Brain microvascular endothelial cell (primary cell): ENCODE measurements around the gene MMRN1.

Experiments
- DNase-seq: peaks from one replicate; pipeline ENCODE4 v3.0.0-alpha.2; 2020
- H3K27ac ChIP-seq: fragments of 250-450 bp; sonication (Bioruptor Pico); 2 replicates; pipeline ENCODE4 v1.5.1; 2020; ENCODE audit warnings: mild to moderate bottlenecking, moderate library complexity
- H3K27me3 ChIP-seq: fragments of 250-450 bp; sonication (Bioruptor Pico); replicated peaks from 2 replicates; pipeline ENCODE4 v1.5.1; 2020; ENCODE audit warnings: mild to moderate bottlenecking
- H3K36me3 ChIP-seq: fragments of 250-450 bp; sonication (Bioruptor Pico); replicated peaks from 2 replicates; pipeline ENCODE4 v1.5.1; 2020; ENCODE audit warnings: mild to moderate bottlenecking
- H3K4me3 ChIP-seq: 2 replicates; pipeline ENCODE4 v1.5.1; 2011; ENCODE audit warnings: low read depth, mild to moderate bottlenecking, control low read depth, low read length, moderate library complexity
- CTCF ChIP-seq: IDR thresholded peaks from 2 replicates; pipeline ENCODE4 v1.5.1; 2011; ENCODE audit warnings: low read depth, mild to moderate bottlenecking, moderate library complexity, low read length, control low read depth, inconsistent platforms; ENCODE audit errors: missing control alignments
- in situ Hi-C: cut with HindIII; loops from 2 replicates; pipeline ENCODE4 v1.10.0; 2017; ENCODE audit warnings: low sequenced_read_pairs, low pct_ligation_motif_present

MMRN1 gene

GRCh38 chr4:89994176-89994873 is 99.7 kb downstream of the MMRN1 start:
- in situ Hi-C loops = no loop called here
- DNase-seq = no peak
- no peak overlapping the region for H3K27ac ChIP-seq
- no peak overlapping the region for H3K4me3 ChIP-seq
- TF ChIP-seq CTCF = no peak
- no peaks in the 10 kb centered on the region for H3K27me3 ChIP-seq
- H3K36me3 ChIP-seq = no peaks in the 10 kb centered on the region

GRCh38 chr4:89995006-89995405 is 100.4 kb downstream of the MMRN1 start:
- no peak overlapping the region for H3K4me3 ChIP-seq
- no peaks in the 10 kb centered on the region for H3K27me3 ChIP-seq
- in situ Hi-C loops = no loop called here
- no peak for DNase-seq
- no peaks in the 10 kb centered on the region for H3K36me3 ChIP-seq
- no peak overlapping the region for H3K27ac ChIP-seq
- no peak for TF ChIP-seq CTCF

GRCh38 chr4:89995814-89996213 is 101.2 kb downstream of the MMRN1 start:
- DNase-seq = no peak
- no peak for TF ChIP-seq CTCF

GRCh38 chr4:89997171-89997704 is 102.6 kb downstream of the MMRN1 start:
- no peaks in the 10 kb centered on the region for H3K36me3 ChIP-seq
- no peak overlapping the region for H3K4me3 ChIP-seq
- in situ Hi-C loops = no loop called here
- H3K27me3 ChIP-seq = no peaks in the 10 kb centered on the region
- TF ChIP-seq CTCF = no peak
- no peak for DNase-seq
- no peak overlapping the region for H3K27ac ChIP-seq

More at GRCh38 chr4:89995814-89996213, 101.2 kb downstream of the MMRN1 start:
- no peak overlapping the region for H3K27ac ChIP-seq
- in situ Hi-C loops = no loop called here
- no peaks in the 10 kb centered on the region for H3K36me3 ChIP-seq
- no peak overlapping the region for H3K4me3 ChIP-seq
- H3K27me3 ChIP-seq = no peaks in the 10 kb centered on the region

GRCh38 chr4:89998469-89999011 is 103.9 kb downstream of the MMRN1 start:
- Histone ChIP-seq H3K27ac (no peak overlapping the region), H3K4me3 (no peak overlapping the region), H3K27me3 (no peaks in the 10 kb centered on the region), H3K36me3 (no peaks in the 10 kb centered on the region)
- in situ Hi-C loops = no loop called here
- no peak for DNase-seq
- no peak for TF ChIP-seq CTCF
